ENCODE results near the gene THSD7B.

THSD7B gene

GRCh38 chr2:137165968-137166367 is 400.6 kb downstream of the THSD7B start:
- no peak for DNase-seq

DNA sequence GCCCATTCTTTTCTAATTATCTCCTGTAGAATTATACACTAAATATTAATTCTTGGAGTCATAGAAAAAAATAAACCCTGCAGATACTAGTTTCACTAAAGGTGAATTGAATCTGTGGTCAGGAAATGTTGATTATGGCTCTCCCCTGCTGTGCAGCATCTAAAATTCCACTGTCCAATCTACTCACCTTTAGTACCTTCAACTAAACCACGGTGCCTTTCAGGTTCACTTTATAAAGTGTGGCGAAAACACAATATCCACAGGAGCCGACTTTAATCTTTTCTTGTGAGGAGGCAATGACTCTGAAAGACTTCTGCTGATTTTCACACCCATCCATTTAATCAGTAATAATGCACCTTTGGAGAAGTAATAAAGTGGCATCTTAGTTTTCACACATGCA is 402.3 kb downstream of the THSD7B start:
- no peak for DNase-seq

- no peak for DNase-seq
Measured at GRCh38 chr2:137168552-137168951, 403.2 kb downstream of the THSD7B start.

- DNase-seq: no peak
Measured at GRCh38 chr2:137172162-137172561, 406.8 kb downstream of the THSD7B start.

GRCh38 chr2:137173463-137173862 is 408.1 kb downstream of the THSD7B start:
- DNase-seq: no peak

DNA sequence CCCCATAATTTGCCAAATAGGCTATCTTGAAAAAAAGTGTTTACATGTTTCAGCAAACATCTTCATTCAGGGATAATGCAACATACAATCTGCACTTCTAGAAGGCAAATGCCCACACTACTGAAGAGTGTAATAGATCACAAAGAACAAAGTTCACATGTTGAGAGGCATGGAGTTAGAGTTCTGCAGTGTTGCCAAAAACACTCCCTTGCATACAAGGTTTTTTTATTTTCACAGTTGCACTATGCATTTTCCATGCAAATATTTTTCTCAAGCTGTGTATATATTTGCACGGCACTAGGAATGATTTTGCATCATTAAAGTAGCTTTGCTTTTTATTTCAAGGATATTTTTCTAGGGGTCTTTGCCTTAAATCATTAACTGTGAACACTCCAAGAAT is 409.9 kb downstream of the THSD7B start:
- no peak for DNase-seq

DNA sequence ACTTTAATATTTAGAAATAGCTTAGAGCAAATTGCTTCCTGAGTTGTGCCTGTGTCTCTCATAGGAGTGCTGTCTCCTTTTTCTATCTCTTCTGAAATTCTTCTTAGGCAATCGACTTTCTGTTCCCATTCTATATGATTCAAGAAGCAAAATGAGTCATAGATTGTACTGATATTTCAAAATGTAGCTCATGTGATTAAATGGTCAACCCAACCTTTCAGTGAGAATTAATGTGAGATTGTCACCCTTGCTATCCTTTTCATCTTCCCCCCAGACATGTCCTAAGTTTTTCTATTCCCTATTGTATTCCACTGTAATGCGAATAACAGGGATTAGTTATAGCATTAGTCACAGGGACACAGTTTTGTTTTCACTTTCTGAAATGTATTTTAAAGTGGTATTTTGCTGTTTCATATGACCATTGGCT is 413.6 kb downstream of the THSD7B start:
- DNase-seq: no peak

GRCh38 chr2:137179542-137179941 is 414.2 kb downstream of the THSD7B start:
- DNase-seq: no peak

DNA sequence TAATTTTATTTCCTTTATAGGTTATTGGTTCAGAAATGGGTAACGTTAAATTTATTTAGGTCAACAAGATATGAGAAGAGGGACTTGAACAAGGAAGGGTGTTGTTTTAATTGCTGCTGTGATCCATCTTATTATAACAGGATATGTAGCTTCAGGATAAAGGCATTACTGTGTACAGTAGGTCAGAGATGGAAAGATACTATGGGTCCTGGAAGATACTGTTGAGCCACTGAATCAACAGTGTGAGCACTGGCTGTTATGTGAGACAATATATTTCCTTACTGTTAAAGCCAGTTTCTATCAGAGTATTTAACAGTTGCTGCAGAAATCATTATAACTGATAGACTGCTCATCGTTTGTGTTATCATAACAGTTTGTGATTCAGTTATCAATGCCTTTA is 414.7 kb downstream of the THSD7B start:
- DNase-seq: no peak

DNA sequence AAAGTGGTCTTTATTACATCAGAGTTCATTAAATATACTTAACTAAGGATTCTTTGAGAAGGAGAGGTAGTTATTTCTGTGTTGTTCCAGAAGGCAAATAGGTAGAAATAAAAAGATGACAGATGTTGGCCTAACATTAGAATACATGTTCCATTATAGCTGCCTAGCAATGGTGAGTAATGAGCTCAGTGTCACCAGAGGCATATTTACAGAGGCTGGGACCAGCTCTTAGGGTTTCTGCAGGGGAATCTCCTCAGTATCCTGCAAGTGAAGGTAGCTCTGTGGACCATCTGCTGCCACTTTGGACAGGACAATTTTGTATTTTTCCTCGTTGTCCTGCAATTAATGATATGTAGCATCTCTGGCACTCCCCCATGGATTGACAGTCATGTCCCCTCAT is 416.0 kb downstream of the THSD7B start:
- no peak for DNase-seq

DNA sequence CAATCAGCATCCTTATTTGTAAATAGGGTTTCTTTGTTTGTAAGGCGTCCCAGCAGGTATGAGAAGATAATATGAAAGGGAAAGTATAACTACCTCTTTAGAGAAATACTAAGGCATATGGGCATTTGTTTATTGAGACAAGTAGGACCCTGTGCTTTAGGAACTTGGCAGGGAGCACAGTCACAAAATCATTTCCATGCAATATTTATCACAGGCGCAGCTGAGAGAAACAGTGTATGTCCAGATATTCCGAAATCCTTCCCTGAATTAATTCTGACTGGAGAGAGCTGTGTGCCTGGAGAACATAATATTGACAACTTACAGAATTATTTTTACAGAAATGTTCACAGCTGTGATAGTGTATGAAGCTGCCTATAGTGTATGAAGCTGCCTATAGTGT is 416.7 kb downstream of the THSD7B start:
- no peak for DNase-seq

- DNase-seq: no peak
Measured at GRCh38 chr2:137183206-137183898, 418.0 kb downstream of the THSD7B start.

DNA sequence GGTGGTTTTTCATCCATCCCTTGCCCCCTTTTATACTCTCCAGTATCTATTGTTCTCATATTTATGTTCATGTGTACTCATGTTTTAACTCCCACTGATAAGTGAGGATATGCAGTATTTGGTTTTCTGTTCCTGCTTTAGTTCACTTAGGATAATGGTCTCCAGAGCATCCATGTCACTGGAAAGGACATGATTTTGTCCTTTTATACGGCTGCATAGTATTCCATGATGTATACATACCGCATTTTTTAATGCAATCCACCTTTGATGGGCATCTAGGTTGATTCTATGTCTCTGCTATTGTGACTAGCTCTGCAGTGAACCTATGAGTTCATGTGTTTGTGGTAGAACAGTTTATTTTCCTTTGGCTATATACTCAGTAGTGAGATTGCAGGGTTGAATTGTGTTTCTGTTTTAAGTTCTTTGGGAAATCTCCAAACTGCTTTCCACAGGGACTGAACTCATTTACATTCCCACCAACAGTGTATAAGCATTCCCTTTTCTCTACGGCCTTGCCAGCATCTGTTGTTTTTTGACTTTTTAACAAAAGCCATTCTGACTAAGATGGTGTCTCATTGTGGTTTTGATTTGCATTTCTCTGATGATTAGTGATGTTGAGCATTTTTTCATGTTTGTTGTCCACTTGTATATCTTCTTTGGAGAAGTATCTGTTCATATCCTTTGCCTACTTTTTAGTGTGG is 420.2 kb downstream of the THSD7B start:
- DNase-seq: no peak

DNA sequence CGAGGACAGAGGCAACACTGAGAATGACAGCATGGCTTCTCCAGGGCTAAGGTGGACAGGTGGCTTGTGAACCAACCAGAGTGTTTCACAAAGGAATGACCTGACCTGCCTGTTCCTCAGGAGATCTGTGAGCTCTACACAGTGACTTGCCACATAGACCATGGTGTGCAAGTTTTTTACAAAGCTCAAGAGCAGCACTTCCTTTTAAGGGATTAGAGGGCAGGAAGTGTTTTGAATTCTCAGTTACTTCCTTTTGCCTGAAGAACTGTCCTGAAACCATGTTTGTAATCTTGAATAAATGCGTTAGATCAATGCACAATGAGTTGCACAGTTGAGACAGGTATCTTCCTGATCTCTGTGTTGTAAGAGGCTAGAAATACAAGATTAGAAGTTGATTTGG is 421.9 kb downstream of the THSD7B start:
- DNase-seq: no peak

DNA sequence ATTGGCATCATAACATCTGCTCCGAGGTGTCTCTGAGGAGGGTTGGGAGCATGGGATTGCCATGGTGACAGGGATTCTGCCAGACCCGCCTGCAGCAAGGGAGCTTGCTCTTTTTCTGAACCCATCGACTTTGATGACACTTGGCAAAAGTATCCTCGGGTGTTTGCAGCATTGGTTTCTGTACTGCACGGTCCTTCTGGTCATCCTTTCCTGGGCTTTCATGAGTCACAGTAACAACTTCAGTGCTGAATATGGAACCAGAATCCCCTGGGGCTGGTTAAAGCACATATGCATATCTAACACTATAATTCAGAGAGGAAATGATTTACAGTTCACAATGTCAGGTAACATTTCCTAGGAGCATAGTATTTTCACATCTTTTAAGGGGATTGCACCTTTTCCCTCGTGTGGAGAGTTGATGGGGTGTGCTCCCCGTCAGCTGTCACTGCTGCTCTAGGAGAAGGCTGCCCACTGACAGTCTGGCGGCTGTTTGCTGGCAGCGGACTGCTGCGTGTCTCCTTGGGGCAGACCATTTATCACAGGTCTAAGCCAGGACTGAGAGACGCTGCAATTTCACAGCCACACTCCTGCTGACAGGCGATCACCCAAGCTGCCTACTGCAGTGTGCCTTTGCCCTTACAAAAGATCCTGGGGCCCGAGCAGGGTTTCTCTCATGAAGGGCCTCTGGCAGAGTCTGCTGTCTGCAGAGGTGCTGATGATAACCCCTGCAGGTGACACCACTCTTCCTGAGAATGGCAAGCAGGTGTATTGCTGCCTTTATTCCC is 425.3 kb downstream of the THSD7B start:
- no peak for DNase-seq

GRCh38 chr2:137192366-137193310 is 427.3 kb downstream of the THSD7B start:
- DNase-seq: no peak

- DNase-seq: no peak
Measured at GRCh38 chr2:137193401-137193800, 428.1 kb downstream of the THSD7B start.

DNA sequence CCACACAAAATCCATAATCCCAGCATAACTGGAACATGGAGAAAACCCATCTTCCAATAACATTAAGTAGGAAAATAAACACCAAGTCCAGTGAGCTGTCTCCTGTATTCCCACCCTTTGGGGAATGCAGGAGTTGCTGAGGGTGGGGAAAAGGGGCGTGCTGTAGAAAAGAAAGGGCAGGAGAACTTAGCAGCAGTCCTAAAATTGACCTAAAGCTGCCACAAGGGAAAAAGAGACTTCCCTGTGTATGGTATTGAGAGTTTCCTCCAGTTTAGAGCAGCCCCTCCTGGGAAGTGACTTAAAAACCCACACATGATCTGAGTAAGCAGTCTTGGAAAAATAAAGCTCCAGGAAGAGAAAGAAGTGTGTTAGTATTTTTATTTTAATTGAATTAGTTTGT is 428.8 kb downstream of the THSD7B start:
- no peak for DNase-seq

- no peak for DNase-seq
Measured at GRCh38 chr2:137199751-137200150, 434.4 kb downstream of the THSD7B start.

DNA sequence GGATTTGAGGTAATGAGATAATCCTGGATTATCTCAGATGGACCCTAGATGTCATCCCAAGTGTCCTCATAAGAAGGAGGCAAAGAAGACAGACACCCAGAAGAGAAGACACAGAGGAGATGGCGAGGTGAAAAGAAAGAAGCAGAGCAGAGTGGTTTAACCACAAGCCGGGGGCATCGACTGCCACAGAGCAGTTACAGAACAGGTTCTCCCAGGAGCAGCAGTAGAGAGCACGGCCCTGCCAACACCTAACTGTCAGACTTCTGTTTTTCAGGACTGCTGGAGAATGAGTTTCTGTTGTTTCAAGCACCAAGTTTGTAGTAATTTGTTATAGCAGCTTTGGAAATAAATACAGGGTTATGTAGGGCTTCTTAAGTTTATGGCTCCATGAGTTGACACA is 437.0 kb downstream of the THSD7B start:
- no peak for DNase-seq

- no peak for DNase-seq
Measured at GRCh38 chr2:137205324-137205723, 440.0 kb downstream of the THSD7B start.

- DNase-seq: no peak
Measured at GRCh38 chr2:137206069-137206468, 440.7 kb downstream of the THSD7B start.

DNA sequence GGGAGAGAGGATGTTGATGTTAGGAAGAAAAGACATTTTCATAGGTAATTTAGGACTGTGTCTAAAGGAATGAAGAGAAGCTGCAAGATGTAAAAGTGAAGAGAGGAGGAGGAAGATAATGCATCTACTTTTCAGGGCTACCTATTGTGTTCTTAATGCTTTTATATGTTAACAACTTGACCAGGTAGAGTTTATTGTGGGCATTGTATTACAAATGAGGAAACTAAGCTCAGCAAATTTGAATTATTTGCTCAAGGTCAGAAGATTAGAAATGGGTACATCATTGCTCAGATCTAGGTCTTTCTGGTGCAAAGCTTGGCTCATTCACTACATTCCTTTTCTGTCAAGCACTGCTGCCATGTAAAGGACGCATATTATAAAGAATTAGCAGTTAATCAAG is 441.7 kb downstream of the THSD7B start:
- DNase-seq: no peak
